GM12873 (cell line): Measurements from ENCODE around the gene TCERG1L.

Experiments
- TF ChIP-seq, protein P1 (sequence below): IDR thresholded peaks from 2 replicates; pipeline ENCODE4 v1.5.1; 2012; ENCODE audit warnings: low read depth, mild to moderate bottlenecking, moderate library complexity, low read length, control low read depth; ENCODE audit not compliant: insufficient read depth; ENCODE audit errors: missing control alignments

The TCERG1L gene

DNA sequence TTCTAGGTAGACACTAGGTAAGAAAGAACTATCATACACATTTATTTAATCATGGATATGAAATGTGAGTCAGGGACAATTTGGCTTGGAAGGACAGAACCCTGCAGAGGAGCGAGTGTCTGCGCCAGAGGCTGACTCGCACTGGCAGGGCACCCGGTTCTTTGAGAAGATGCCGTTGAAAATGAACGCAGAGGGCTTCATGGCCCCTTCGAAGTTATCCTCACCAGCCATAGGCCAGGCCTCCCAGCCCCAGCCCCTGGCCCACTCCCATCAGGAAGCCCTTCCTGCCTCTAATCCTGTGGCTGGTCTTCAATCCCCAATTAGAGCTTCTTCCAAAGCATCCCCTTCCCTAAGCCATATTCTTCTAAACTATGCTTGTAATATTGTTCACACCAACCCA is 239.8 kb downstream of the TCERG1L start:
- TF ChIP-seq, protein P1, sequence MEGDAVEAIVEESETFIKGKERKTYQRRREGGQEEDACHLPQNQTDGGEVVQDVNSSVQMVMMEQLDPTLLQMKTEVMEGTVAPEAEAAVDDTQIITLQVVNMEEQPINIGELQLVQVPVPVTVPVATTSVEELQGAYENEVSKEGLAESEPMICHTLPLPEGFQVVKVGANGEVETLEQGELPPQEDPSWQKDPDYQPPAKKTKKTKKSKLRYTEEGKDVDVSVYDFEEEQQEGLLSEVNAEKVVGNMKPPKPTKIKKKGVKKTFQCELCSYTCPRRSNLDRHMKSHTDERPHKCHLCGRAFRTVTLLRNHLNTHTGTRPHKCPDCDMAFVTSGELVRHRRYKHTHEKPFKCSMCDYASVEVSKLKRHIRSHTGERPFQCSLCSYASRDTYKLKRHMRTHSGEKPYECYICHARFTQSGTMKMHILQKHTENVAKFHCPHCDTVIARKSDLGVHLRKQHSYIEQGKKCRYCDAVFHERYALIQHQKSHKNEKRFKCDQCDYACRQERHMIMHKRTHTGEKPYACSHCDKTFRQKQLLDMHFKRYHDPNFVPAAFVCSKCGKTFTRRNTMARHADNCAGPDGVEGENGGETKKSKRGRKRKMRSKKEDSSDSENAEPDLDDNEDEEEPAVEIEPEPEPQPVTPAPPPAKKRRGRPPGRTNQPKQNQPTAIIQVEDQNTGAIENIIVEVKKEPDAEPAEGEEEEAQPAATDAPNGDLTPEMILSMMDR: no peak

GRCh38 chr10:131070856-131071255 is 240.7 kb downstream of the TCERG1L start:
- TF ChIP-seq, protein P1: no peak

DNA sequence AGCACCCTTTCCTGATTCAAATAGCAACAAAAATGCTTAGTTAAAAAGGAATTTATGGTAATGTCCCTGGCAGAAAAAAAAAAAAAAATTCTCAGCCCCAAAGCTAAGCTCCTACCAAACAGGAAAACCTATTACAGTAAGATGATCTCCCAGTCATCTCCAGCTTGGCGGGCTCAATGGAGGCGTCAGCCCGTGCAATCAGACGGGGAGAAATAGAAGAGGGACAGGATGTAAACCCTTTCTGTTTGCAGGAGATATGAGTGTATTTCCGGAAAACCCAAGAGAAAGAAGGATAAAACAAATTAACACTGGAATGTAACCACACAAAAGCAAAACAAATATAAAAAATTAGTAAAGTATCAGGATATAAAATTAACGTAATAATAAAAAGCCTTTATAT is 242.8 kb downstream of the TCERG1L start:
- TF ChIP-seq, protein P1: no peak

DNA sequence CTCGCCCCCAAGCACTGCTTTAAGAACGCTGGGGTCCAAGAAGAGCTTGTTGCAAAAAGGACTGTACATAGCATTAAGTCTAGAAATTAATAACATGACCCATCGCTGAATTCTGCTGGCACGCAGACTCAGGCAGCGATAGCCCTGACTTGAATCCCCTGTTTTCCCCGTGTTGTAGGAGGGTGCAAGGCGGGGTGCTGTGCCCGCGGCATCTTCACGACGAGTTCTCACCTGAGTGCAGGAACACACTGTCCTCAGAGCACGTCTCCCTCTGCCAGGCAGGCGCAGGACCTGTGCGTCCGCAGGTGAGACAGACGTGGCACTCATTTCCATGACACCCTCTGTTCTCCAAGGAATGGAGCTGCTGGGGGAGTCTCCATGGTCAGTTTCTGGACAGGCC is 243.2 kb downstream of the TCERG1L start:
- TF ChIP-seq, protein P1: no peak

- TF ChIP-seq, protein P1: no peak
Observed at GRCh38 chr10:131067690-131068089, 243.8 kb downstream of the TCERG1L start.

- TF ChIP-seq, protein P1: no peak
Observed at GRCh38 chr10:131065673-131066305, 245.7 kb downstream of the TCERG1L start.

DNA sequence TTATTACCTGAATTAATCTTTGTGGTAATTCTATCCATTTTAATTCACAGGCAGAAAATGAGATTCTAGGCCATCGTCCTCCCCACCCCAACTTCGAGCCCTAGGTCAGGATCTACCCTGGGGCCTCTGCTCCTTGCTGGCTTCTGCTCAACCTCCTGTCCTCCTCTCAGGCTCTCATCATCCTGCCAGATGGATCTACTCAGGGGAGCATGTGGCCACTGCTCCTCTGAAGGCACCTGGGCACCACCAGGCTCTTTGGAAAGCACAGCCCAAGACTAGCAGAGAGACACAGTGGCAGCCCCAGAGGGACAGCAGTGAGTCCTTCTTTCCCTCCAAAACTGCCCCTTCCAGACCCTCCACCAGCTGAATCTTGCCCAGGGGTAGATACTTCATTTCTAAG is 248.2 kb downstream of the TCERG1L start:
- TF ChIP-seq, protein P1: no peak
